Dermis microvascular lymphatic vessel endothelial cell (primary cell): ENCODE measurements around the gene PRRC2A. TPM values are rescaled to one million over a fixed set of nuclear protein-coding genes. Genes with fewer than 3 reads are reported as not detected.
A peak's percentile ranks its signal among the peaks of the same experiment; 100 is the strongest.
"Not testable (repeated sequence)": the region's sequence is repeated elsewhere in the genome, so short reads cannot be mapped to it uniquely, and the experiment has no call there.

ENCODE experiments used
- DNase-seq, 2 donors: peaks; one replicate each; pipeline versions ENCODE4 v3.0.0 to v3.0.0-alpha.2; 2010; ENCODE audit warnings: low read depth in 2 of 2
- total RNA-seq: library from RNA; depleted of rRNA; stranded (reverse); fragments of >200 nt; gene quantifications from 2 replicates; pipeline ENCODE4 v1.2.1, GENCODE V29; 2014

The PRRC2A gene
- total RNA-seq, 1 donor from 2014 or later = 19.8 TPM

- peak in 1 of 2 donors; percentile 39 for DNase-seq
Observed at GRCh38 chr6:31585491-31585890, 35.0 kb upstream of the PRRC2A start.

GRCh38 chr6:31586008-31586407 lies 34.5 kb upstream of the PRRC2A start, which contains the start of gene LST1:
TSS of gene LST1 (plus strand) at chr6:31586277. CDS start at chr6:31587300, 1,023 bp downstream.
- no peak for DNase-seq

GRCh38 chr6:31586599-31587281 lies 33.8 kb upstream of the PRRC2A start:
- no peak for DNase-seq

GRCh38 chr6:31587791-31588777 lies 32.4 kb upstream of the PRRC2A start:
- no peak for DNase-seq

- no peak for DNase-seq
Observed at GRCh38 chr6:31588871-31589650, 31.5 kb upstream of the PRRC2A start.

- not testable (repeated sequence) for DNase-seq
Observed at GRCh38 chr6:31590691-31591090, 29.8 kb upstream of the PRRC2A start.

GRCh38 chr6:31592396-31592771 lies 28.1 kb upstream of the PRRC2A start:
- no peak for DNase-seq

GRCh38 chr6:31597006-31597405 lies 23.5 kb upstream of the PRRC2A start:
- peak; percentile 48 to 63 for DNase-seq

GRCh38 chr6:31607317-31607716 lies 13.2 kb upstream of the PRRC2A start:
- no peak for DNase-seq

- no peak for DNase-seq
Observed at GRCh38 chr6:31609519-31610406, 10.8 kb upstream of the PRRC2A start.

GRCh38 chr6:31610968-31611367 lies 9.5 kb upstream of the PRRC2A start:
- DNase-seq = no peak

- DNase-seq = no peak
Observed at GRCh38 chr6:31614075-31614619, 6.4 kb upstream of the PRRC2A start.

GRCh38 chr6:31614684-31615578 lies 5.6 kb upstream of the PRRC2A start, which contains the start of gene AIF1:
TSS of gene AIF1 (plus strand) at chr6:31615234. CDS start at chr6:31615330, 96 bp downstream.
- no peak for DNase-seq

GRCh38 chr6:31615748-31616147 lies 4.8 kb upstream of the PRRC2A start:
- DNase-seq = no peak

GRCh38 chr6:31617010-31617409 lies 3.5 kb upstream of the PRRC2A start:
- DNase-seq = no peak

- peak; percentile 97 to 100 for DNase-seq
Observed at GRCh38 chr6:31619805-31620585, 520 bp upstream of the PRRC2A start.

GRCh38 chr6:31621320-31621939 lies 915 bp downstream of the PRRC2A start:
- DNase-seq = peak in 1 of 2 donors; percentile 13

- DNase-seq = no peak
Observed at GRCh38 chr6:31621991-31622390, 1.5 kb downstream of the PRRC2A start.
